Peyer's patch (tissue), 4 donors: Measurements from ENCODE around the gene BRI3BP. TPM values are rescaled to one million over a fixed set of nuclear protein-coding genes. Genes with fewer than 3 reads are reported as not detected.

Source experiments
- DNase-seq, 3 donors: peaks; one replicate each; pipeline ENCODE4 v3.0.0-alpha.2; 2017 to 2019
- H3K27ac ChIP-seq, 4 donors: fragments of 200-600 bp; sonication (generic); one replicate each; pipeline ENCODE4 v1.5.1; 2016 to 2019
- H3K27me3 ChIP-seq, 2 donors: fragments of 200-600 bp; sonication (generic); one replicate each; pipeline ENCODE4 v1.5.1; 2019
- H3K36me3 ChIP-seq, 3 donors: fragments of 200-600 bp; sonication (generic); one replicate each; pipeline ENCODE4 v1.5.1; 2016 to 2019
- H3K4me1 ChIP-seq, 4 donors: fragments of 200-600 bp; sonication (generic); one replicate each; pipeline ENCODE4 v1.5.1; 2016 to 2019
- H3K4me3 ChIP-seq, 4 donors: fragments of 200-600 bp; sonication (generic); 1 replicate in 3 of 4; 2 replicates in 1 of 4; pipeline ENCODE4 v1.5.1; 2016 to 2019; ENCODE audit warnings: mild to moderate bottlenecking in 1 of 4
- H3K9me3 ChIP-seq, 4 donors: fragments of 200-600 bp; sonication (generic); one replicate each; pipeline ENCODE4 v1.5.1; 2016 to 2019; ENCODE audit warnings: mild to moderate bottlenecking in 1 of 4
- POLR2A ChIP-seq, 2 donors: fragments of 450-650 bp; IDR thresholded peaks; one replicate each; pipeline ENCODE4 v1.5.1; 2017; ENCODE audit warnings: antibody characterized with exemption in 2 of 2, mild to moderate bottlenecking in 2 of 2, moderate library complexity in 2 of 2
- total RNA-seq, 4 donors: library from RNA; depleted of rRNA; stranded (reverse); fragments of >200 nt; gene quantifications; one replicate each; pipeline ENCODE4 v1.1.0, GENCODE V29; 2016
- TF ChIP-seq, protein P1 (sequence below), 6 experiments: fragments of 450-650 bp in 4 of 6; fragments of 200-600 bp in 2 of 6; sonication (generic) in 1 of 6; IDR thresholded peaks; one replicate each; pipeline ENCODE4 v1.5.1; 2017 to 2019; ENCODE audit warnings: antibody characterized with exemption in 6 of 6, mild to moderate bottlenecking in 3 of 6, moderate library complexity in 1 of 6

The BRI3BP gene
- total RNA-seq, 4 donors from 2014 or later: 13.2 to 55.2 (median 41.8) TPM

GRCh38 chr12:124994437-124994975 lies 1.1 kb downstream of the BRI3BP start:
- TF ChIP-seq, protein P1, sequence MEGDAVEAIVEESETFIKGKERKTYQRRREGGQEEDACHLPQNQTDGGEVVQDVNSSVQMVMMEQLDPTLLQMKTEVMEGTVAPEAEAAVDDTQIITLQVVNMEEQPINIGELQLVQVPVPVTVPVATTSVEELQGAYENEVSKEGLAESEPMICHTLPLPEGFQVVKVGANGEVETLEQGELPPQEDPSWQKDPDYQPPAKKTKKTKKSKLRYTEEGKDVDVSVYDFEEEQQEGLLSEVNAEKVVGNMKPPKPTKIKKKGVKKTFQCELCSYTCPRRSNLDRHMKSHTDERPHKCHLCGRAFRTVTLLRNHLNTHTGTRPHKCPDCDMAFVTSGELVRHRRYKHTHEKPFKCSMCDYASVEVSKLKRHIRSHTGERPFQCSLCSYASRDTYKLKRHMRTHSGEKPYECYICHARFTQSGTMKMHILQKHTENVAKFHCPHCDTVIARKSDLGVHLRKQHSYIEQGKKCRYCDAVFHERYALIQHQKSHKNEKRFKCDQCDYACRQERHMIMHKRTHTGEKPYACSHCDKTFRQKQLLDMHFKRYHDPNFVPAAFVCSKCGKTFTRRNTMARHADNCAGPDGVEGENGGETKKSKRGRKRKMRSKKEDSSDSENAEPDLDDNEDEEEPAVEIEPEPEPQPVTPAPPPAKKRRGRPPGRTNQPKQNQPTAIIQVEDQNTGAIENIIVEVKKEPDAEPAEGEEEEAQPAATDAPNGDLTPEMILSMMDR (IDR thresholded peaks at IDR 0.05): no peak
- no peak for TF ChIP-seq POLR2A (IDR thresholded peaks at IDR 0.05)
- Histone ChIP-seq H3K4me1 (peaks cover 0 to 15% (median 8%) of the 10 kb centered on the region in 4 donors), H3K36me3 (no peaks in the 10 kb centered on the region), H3K27me3 (no peaks in the 10 kb centered on the region), H3K27ac (peak overlapping the region; percentile 68 to 91 (median 76)), H3K4me3 (peak overlapping the region; percentile 53 to 85 (median 73)), H3K9me3 (no peaks in the 10 kb centered on the region)
- DNase-seq: peak; percentile 55 to 85 (median 84)

DNA sequence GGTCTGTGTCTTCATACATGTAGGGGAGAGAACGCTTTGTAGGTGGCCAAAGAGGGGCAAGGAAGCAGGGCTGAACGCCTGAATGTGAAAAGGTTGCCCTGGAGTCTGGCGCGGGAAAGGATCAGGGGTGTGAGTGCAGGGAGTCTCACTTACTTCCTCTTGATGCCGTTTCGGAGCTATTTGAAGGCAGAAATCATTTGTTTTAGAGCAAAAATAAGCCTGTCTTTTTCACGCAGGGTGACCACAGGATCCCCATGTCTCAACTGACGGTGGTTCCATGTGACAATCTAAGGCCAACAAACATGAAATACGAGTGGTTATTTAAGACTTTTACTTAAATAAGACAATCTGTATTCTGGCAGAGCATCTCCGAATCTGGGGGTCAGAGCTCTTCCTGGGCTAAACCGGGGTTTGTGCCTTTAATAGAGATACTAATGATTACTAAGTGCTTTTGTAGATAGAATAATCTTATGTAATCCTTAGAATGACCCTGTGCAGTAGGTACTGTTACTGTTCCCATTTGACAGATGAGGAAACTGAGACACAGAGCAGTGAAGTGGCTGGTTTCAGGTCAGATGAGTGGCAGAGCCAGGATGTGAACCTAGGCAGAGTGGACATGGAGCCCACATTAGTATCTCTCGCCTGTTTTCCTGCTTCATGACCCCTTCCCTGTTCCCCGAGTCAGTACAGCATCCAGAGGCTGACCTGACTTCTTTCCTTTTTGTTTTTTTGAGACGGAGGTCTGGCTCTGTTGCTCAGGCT lies 1.9 kb downstream of the BRI3BP start:
- H3K36me3 ChIP-seq: no peaks in the 10 kb centered on the region
- no peaks in the 10 kb centered on the region for H3K9me3 ChIP-seq
- TF ChIP-seq, protein P1 (IDR thresholded peaks at IDR 0.05): no peak
- no peak for TF ChIP-seq POLR2A (IDR thresholded peaks at IDR 0.05)
- peak overlapping the region; percentile 68 to 91 (median 76) for H3K27ac ChIP-seq
- peaks cover 0 to 15% (median 8%) of the 10 kb centered on the region in 4 donors for H3K4me1 ChIP-seq
- DNase-seq: peak in 2 of 3 donors; percentile 29 to 54
- no peaks in the 10 kb centered on the region for H3K27me3 ChIP-seq
- H3K4me3 ChIP-seq: peak overlapping the region; percentile 53 to 85 (median 73)

DNA sequence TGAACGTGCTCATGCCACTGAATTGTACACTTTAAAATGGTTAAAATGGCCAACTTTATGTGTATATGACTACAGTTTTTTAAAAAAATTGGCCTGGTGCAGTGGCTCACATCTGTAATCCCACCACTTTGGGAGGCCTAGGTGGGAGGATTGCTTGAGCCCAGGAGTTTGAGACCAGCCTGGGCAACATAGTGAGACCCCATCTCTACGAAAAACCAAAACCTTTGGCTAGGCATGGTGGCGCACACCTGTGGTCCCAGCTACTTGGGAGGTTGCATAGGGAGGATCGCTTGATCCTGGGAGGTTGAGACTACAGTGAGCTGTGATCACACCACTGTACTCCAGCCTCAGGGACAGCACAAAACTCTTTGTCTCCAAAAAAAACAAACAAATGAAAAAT lies 5.3 kb downstream of the BRI3BP start:
- Histone ChIP-seq H3K9me3 (no peaks in the 10 kb centered on the region), H3K4me3 (no peak overlapping the region), H3K27ac (no peak overlapping the region), H3K4me1 (peaks cover 0 to 15% (median 8%) of the 10 kb centered on the region in 4 donors), H3K27me3 (no peaks in the 10 kb centered on the region), H3K36me3 (no peaks in the 10 kb centered on the region)
- no peak for DNase-seq
- TF ChIP-seq, protein P1 (IDR thresholded peaks at IDR 0.05): no peak
- TF ChIP-seq POLR2A (IDR thresholded peaks at IDR 0.05): no peak

- DNase-seq: no peak
- Histone ChIP-seq H3K9me3 (no peaks in the 10 kb centered on the region), H3K36me3 (no peaks in the 10 kb centered on the region), H3K27ac (no peak overlapping the region), H3K4me1 (no peaks in the 10 kb centered on the region), H3K4me3 (no peak overlapping the region), H3K27me3 (no peaks in the 10 kb centered on the region)
- TF ChIP-seq, protein P1 (IDR thresholded peaks at IDR 0.05): no peak
- TF ChIP-seq POLR2A (IDR thresholded peaks at IDR 0.05): no peak
These were observed 8.2 kb downstream of the BRI3BP start for GRCh38 chr12:125001636-125002035.

DNA sequence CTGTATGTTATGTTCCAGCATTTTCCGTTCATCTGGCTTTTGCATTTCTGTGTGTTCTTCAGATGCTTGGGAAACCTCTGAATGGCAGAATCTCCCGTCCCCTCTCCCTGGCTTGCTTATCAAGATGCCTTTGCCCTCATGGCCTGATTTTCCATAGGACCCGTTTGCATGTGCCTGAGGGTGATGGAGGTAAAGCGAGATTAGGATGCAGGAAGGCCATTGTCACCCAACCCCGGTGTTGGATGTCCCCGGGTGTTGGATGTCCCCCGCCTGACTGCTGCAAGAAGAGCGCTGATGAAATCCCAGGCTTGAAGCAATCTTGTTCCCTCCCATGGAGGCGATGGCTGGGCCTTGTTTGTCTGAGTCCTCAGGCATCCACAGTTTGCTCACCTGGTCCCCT lies 9.6 kb downstream of the BRI3BP start:
- Histone ChIP-seq H3K27me3 (no peaks in the 10 kb centered on the region), H3K9me3 (no peaks in the 10 kb centered on the region), H3K4me3 (no peak overlapping the region), H3K36me3 (no peaks in the 10 kb centered on the region), H3K4me1 (no peaks in the 10 kb centered on the region), H3K27ac (no peak overlapping the region)
- no peak for DNase-seq
- TF ChIP-seq POLR2A (IDR thresholded peaks at IDR 0.05): no peak
- TF ChIP-seq, protein P1 (IDR thresholded peaks at IDR 0.05): no peak
